ENCODE data around the gene FAM136A. TPM values are rescaled to one million over a fixed set of nuclear protein-coding genes. Genes with fewer than 3 reads are reported as not detected.
A peak's percentile ranks its signal among the peaks of the same experiment; 100 is the strongest.

Gene FAM136A
- total and polyA plus RNA-seq, 2 of the 13 experiments (the other 11 are each of a cell fraction or from before 2014, with no cell fraction given): 77.8 to 126 TPM

DNA sequence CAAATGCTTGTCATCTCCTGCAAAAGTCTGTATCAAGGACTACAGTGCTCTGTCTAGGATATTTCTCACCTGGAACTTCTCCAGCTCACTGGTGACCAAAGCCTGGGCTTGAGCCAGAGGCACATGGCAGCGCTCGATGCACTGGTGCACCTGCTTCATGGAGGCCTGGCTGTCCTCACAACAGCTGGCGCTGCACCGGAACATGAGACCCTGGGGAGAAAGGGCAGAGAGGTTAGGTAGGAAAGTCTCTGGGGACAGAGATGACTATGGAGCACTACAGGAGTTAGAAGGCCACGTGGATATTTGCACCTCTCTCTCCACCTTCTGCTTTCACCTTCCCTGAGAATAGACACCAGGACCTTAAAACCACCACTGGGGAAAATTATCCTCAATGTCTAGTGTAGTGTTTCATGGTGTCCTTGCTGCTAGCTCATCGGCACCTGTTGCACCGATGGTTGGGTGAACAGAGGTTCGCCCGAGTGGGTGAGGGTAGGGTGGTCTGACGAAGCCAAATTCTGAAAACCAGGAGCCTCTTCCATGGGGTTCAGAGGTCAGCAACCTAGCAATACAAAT lies 1.0 kb downstream of the FAM136A start (continued):
- TF ChIP-seq, protein P1, sequence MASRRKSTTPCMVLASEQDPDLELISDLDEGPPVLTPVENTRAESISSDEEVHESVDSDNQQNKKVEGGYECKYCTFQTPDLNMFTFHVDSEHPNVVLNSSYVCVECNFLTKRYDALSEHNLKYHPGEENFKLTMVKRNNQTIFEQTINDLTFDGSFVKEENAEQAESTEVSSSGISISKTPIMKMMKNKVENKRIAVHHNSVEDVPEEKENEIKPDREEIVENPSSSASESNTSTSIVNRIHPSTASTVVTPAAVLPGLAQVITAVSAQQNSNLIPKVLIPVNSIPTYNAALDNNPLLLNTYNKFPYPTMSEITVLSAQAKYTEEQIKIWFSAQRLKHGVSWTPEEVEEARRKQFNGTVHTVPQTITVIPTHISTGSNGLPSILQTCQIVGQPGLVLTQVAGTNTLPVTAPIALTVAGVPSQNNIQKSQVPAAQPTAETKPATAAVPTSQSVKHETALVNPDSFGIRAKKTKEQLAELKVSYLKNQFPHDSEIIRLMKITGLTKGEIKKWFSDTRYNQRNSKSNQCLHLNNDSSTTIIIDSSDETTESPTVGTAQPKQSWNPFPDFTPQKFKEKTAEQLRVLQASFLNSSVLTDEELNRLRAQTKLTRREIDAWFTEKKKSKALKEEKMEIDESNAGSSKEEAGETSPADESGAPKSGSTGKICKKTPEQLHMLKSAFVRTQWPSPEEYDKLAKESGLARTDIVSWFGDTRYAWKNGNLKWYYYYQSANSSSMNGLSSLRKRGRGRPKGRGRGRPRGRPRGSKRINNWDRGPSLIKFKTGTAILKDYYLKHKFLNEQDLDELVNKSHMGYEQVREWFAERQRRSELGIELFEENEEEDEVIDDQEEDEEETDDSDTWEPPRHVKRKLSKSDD (CRISPR knock-in tag; IDR thresholded peaks at IDR 0.05; ENCODE audit: low read depth): peak; percentile 58; the same call in 1 of the 2 replicates
- TF ChIP-seq ZNF670 (CRISPR knock-in tag; IDR thresholded peaks at IDR 0.05; ENCODE audit: borderline replicate concordance) (no peak), ZNF337 (CRISPR knock-in tag; IDR thresholded peaks at IDR 0.05; ENCODE audit: borderline replicate concordance, low read depth) (no peak), ZNF660 (CRISPR knock-in tag; IDR thresholded peaks at IDR 0.05; ENCODE audit: borderline replicate concordance, low read depth) (no peak), ZSCAN9 (CRISPR knock-in tag; IDR thresholded peaks at IDR 0.05; ENCODE audit: borderline replicate concordance) (no peak), ZNF44 (CRISPR knock-in tag; IDR thresholded peaks at IDR 0.05) (no peak), CHD4 (IDR thresholded peaks at IDR 0.05; ENCODE audit: borderline replicate concordance, low read length) (peak; percentile 75; the same call in 1 of the 2 replicates), ZBTB38 (CRISPR knock-in tag; IDR thresholded peaks at IDR 0.05) (no peak), MEF2D (CRISPR knock-in tag; IDR thresholded peaks at IDR 0.05) (no peak)
- TF ChIP-seq, protein P2, sequence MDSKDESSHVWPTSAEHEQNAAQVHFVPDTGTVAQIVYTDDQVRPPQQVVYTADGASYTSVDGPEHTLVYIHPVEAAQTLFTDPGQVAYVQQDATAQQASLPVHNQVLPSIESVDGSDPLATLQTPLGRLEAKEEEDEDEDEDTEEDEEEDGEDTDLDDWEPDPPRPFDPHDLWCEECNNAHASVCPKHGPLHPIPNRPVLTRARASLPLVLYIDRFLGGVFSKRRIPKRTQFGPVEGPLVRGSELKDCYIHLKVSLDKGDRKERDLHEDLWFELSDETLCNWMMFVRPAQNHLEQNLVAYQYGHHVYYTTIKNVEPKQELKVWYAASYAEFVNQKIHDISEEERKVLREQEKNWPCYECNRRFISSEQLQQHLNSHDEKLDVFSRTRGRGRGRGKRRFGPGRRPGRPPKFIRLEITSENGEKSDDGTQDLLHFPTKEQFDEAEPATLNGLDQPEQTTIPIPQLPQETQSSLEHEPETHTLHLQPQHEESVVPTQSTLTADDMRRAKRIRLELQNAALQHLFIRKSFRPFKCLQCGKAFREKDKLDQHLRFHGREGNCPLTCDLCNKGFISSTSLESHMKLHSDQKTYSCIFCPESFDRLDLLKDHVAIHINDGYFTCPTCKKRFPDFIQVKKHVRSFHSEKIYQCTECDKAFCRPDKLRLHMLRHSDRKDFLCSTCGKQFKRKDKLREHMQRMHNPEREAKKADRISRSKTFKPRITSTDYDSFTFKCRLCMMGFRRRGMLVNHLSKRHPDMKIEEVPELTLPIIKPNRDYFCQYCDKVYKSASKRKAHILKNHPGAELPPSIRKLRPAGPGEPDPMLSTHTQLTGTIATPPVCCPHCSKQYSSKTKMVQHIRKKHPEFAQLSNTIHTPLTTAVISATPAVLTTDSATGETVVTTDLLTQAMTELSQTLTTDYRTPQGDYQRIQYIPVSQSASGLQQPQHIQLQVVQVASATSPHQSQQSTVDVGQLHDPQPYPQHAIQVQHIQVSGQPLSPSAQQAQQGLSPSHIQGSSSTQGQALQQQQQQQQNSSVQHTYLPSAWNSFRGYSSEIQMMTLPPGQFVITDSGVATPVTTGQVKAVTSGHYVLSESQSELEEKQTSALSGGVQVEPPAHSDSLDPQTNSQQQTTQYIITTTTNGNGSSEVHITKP (CRISPR knock-in tag; IDR thresholded peaks at IDR 0.05; ENCODE audit: low read depth): no peak
- TF ChIP-seq, protein P3, sequence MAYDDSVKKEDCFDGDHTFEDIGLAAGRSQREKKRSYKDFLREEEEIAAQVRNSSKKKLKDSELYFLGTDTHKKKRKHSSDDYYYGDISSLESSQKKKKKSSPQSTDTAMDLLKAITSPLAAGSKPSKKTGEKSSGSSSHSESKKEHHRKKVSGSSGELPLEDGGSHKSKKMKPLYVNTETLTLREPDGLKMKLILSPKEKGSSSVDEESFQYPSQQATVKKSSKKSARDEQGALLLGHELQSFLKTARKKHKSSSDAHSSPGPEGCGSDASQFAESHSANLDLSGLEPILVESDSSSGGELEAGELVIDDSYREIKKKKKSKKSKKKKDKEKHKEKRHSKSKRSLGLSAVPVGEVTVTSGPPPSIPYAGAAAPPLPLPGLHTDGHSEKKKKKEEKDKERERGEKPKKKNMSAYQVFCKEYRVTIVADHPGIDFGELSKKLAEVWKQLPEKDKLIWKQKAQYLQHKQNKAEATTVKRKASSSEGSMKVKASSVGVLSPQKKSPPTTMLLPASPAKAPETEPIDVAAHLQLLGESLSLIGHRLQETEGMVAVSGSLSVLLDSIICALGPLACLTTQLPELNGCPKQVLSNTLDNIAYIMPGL (CRISPR knock-in tag; IDR thresholded peaks at IDR 0.05; ENCODE audit: borderline replicate concordance in 1 of 2, low read depth in 1 of 2): no peak
- TF ChIP-seq, protein P4, sequence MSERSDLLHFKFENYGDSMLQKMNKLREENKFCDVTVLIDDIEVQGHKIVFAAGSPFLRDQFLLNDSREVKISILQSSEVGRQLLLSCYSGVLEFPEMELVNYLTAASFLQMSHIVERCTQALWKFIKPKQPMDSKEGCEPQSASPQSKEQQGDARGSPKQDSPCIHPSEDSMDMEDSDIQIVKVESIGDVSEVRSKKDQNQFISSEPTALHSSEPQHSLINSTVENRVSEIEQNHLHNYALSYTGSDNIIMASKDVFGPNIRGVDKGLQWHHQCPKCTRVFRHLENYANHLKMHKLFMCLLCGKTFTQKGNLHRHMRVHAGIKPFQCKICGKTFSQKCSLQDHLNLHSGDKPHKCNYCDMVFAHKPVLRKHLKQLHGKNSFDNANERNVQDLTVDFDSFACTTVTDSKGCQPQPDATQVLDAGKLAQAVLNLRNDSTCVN (CRISPR knock-in tag; IDR thresholded peaks at IDR 0.05; ENCODE audit: borderline replicate concordance): peak; percentile 7; the same call in 1 of the 2 replicates
- TF ChIP-seq, protein P5, sequence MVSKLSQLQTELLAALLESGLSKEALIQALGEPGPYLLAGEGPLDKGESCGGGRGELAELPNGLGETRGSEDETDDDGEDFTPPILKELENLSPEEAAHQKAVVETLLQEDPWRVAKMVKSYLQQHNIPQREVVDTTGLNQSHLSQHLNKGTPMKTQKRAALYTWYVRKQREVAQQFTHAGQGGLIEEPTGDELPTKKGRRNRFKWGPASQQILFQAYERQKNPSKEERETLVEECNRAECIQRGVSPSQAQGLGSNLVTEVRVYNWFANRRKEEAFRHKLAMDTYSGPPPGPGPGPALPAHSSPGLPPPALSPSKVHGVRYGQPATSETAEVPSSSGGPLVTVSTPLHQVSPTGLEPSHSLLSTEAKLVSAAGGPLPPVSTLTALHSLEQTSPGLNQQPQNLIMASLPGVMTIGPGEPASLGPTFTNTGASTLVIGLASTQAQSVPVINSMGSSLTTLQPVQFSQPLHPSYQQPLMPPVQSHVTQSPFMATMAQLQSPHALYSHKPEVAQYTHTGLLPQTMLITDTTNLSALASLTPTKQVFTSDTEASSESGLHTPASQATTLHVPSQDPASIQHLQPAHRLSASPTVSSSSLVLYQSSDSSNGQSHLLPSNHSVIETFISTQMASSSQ (IDR thresholded peaks at IDR 0.05; ENCODE audit: low read depth): no peak
- TF ChIP-seq, protein P5 (CRISPR knock-in tag; IDR thresholded peaks at IDR 0.05; ENCODE audit: borderline replicate concordance): no peak

Data from HepG2 (cell line).